HUDEP-2 (cell line): ENCODE data around the gene ZNF853.
"Not testable (repeated sequence)": the region's sequence is repeated elsewhere in the genome, so short reads cannot be mapped to it uniquely, and the experiment has no call there.

Experiments used
- DNase-seq, 76 experiments: peaks; one replicate each; lab custom pipeline; 2025; ENCODE audit not compliant: unreplicated experiment in 76 of 76; lab: John Stamatoyannopoulos, UW

ZNF853 gene

GRCh38 chr7:6634971-6635370 is 19.6 kb downstream of the ZNF853 start:
- DNase-seq, result not testable (repeated sequence)

GRCh38 chr7:6636741-6637543 is 21.5 kb downstream of the ZNF853 start, which contains the start of gene ZNF316:
TSS of gene ZNF316 (plus strand) at chr7:6637318. CDS start at chr7:6642410, 5,092 bp downstream.
- peak in 39 of 76 experiments; percentile 4 to 58 (median 28) for DNase-seq

- DNase-seq, result peak in 37 of 76 experiments; percentile 2 to 56 (median 31)
Observed at GRCh38 chr7:6637544-6638229, 22.3 kb downstream of the ZNF853 start.

GRCh38 chr7:6639032-6639431 is 23.6 kb downstream of the ZNF853 start:
- DNase-seq, result no peak

- DNase-seq, result no peak
Observed at GRCh38 chr7:6639627-6640026, 24.2 kb downstream of the ZNF853 start.

DNA sequence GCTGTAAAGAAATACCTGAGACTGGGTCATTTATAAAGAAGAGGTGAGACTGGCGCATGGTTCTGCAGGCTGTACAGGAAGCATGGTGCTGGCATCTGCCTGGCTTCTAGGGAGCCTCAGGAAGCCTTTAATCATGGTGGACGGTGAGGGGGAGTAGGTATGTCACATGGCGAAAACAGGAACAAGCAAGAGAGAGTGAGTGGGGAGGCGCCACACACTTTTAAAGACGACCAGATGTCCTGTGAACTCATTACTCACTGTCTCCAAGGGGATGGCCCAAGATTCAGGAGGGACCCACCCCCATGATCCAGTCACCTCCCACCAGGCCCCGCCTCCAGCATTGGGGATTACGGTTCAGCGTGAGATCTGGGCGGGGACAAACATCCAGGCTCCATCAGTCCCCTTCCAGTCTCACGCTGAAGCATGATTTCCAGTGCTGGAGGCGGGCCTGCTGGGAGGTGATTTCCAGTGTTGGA is 24.9 kb downstream of the ZNF853 start:
- peak in 27 of 76 experiments; percentile 3 to 49 (median 29) for DNase-seq

GRCh38 chr7:6641305-6642035 is 26.1 kb downstream of the ZNF853 start:
- DNase-seq, result no peak

DNA sequence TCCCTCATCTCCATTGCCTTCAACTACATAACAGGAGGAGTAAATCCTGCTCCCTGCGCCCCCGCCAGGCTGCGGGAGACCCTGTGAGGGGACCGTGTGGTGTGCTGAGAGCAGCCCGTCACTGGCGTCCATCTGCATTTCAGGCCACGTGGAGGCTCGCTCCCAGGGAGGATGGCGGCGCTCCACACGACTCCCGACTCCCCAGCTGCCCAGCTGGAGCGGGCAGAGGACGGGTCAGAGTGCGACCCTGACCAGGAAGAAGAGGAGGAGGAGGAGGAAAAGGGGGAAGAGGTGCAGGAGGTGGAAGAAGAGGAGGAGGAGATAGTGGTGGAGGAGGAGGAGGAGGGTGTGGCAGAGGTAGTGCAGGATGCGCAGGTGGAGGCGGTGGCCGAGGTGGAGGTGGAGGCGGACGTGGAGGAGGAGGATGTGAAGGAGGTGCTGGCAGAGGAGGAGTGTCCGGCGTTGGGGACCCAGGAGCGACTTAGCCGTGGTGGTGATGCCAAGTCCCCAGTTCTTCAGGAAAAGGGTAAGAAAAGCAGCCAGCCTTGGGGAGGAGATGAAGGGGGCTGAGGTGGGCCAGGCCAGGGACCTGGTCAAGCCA is 26.9 kb downstream of the ZNF853 start:
- no peak for DNase-seq

DNA sequence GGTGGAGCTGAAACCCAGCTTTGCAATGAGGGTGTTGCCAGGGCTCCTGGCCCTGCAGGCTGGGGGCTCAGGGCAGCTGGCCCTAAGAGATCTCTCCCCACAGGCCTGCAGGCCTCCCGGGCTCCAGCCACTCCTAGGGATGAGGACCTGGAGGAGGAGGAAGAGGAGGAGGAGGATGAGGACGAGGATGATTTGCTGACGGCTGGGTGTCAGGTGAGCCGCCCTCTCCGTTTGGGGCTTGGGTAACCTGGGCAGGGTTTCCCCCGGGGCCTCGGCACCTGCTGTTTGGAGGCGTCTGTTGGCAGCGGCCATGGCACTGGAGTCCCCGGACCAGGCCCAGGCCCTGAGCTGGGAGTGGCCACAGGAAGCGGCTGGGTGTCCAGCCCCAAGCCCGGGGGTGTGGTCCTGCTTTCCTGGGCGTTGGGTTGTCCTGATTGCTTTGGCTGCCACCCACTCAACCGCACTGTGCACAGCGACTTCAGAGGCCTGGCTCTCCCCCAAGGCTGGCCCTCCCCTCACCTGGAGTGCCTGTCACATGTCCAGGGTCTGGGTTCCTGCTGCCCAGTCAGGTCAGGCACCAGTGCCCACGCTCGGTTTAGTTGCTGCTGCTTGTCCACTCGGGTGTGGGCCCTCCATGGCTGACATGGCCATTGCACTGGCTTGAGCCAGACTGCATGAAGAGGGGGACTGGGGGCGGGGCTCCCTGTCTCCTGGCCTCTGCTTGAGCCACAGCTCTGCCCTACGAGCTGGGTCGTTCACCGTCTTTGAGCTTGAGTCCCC is 27.6 kb downstream of the ZNF853 start:
- DNase-seq, result peak in 15 of 76 experiments; percentile 6 to 43 (median 16)

DNA sequence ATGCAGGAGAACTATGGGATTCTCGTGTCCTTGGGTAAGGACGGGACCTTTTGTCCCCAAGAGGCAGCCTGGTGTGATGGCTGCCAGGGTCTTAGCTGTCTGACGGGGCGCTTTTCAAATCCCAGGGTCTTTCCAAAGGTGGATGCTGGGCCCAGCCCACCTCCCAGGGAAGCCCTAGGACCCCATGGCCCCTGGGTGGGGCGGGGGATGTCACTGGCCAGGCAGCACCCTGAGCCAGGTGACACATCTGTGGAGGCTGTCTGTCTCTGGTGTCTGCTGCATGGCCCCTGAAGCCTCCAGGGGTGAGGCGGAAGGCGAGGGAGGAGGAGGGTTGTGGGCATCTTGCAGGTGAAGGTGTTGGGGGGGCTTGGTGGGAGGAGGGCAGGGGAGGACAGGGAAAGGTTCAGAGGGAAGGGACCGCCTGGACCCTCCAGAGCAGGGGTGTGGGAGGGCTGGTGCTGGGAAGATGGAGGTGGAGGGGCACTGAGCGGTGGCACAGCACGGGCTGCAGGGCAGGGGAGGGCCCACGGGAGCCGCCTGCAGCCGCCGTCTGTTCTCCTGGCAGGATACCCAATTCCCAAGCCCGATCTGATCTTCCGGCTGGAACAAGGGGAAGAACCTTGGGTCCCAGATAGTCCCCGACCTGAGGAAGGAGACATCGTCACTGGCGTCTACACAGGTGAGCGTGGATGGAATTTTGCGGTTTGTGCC is 28.7 kb downstream of the ZNF853 start:
- no peak for DNase-seq

- no peak for DNase-seq
Observed at GRCh38 chr7:6644728-6645127, 29.3 kb downstream of the ZNF853 start.

GRCh38 chr7:6646465-6646864 is 31.1 kb downstream of the ZNF853 start:
- no peak for DNase-seq

- DNase-seq, result no peak
Observed at GRCh38 chr7:6647080-6647479, 31.7 kb downstream of the ZNF853 start.

GRCh38 chr7:6647541-6647940 is 32.1 kb downstream of the ZNF853 start:
- no peak for DNase-seq

GRCh38 chr7:6648066-6648814 is 32.8 kb downstream of the ZNF853 start:
- no peak for DNase-seq

DNA sequence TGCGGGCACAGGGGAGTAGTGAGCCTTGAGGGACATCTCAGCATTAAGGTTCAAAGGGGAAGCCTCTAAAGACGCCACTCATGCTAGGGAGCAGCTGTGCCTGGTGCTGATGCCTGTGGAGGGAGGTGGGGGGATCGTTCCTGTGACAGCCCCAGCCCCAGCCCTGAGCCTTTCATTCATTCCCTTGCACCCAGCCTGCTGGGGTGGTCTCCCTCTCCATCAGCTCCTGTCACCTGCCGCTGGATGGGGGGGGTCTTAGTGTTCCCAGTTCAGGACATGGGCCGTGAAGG is 33.4 kb downstream of the ZNF853 start:
- no peak for DNase-seq

DNA sequence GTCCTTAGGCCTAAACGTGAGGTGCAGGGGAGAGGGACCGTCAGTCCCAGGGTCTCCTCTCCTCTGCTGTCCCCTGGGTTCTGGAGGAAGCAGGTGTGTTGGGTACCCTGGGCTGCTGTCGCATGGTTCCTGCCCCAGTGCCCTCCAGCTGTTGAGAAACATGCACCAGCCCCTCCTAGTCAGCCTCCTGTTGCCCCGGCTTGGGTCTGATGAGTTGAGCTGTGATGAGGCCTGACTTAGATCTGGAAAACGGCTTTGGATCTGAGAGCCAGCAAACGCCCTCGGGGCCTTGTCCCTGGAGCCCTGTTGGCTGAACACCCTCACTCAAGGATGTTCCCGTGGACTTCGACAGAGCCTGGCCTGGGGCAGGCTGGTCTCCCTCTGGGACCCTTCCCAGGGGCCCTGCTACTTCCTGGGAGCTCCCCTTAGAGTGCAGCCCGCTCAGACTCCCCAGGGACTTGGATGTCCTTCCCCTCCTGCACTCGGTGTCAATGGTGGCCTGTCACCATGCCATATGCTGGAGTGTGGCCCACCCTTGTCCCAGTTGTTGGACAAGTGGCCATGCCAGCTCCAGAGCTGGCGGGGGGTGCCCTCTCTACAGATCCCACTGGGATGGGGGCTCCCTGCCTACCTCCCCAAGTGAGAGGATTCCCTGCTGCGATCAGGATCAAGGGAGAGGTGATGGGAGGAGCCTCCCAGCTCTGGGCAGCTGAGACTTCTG is 34.0 kb downstream of the ZNF853 start:
- no peak for DNase-seq

DNA sequence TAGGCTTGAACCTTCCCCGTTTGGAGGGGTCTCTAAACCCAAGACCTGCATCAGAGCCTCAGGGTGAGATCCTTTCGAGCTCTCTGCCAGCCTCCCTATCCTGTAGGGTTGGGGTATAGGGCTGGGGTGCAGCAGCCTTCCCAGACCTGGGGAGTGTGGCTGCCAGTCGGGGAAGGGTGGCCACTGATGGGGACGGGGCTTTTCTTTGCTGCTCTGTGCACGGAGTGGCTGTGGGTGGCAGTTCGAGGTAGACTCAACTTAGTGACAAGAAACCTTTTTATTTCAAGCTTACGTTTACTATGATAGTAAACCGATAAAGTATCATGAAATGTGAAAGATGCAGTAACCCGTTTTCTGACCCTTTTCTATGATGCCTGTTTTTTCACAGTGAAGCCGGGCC is 34.7 kb downstream of the ZNF853 start:
- DNase-seq, result no peak
